HG03066 (cell line): ENCODE measurements around the gene NCAM1.

ENCODE experiments used
- ATAC-seq: cut with Tn5 transposase; IDR thresholded peaks from one replicate; pipeline ENCODE4 v1.9.1; 2021; ENCODE audit warnings: low read depth; ENCODE audit not compliant: unreplicated experiment

The NCAM1 gene

GRCh38 chr11:112967082-112967481, 5.9 kb downstream of the NCAM1 start:
- ATAC-seq: no peak

DNA sequence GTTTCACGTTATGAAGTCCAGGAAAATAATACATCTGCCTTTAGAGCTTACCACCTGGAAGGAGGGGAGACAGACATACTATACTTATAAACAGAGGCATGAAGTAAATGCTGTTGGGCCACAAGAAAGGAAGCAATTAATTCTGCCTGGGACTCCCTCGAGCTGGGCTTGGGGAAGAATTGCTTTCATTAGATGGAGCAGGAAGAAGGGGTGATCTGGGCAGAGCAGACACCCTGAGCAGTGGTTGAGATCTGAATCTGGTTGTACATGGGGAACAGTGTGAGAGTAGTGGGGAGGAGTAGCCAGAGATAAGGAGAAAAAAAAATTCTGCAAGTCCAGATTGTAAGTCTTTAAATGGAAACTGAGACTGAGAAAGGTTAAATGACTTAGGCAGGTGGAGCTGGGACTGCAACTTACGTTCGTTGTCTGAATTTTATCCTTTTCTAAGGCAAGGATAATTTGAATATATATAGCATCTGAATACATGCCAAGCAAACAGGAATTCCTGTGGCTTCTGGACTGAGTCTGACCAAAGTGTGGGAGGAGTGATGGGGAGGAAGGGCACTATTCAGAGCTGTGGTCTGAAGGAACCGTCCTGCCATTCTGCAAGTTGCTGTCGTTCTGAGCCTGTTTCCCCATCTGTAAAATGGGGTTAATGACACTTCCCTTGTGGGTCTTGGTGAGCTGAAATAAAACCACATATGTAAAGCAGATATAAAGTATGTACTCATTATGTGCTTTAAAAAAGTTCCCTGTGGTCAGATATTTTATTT, 7.9 kb downstream of the NCAM1 start:
- no peak for ATAC-seq

- no peak for ATAC-seq
Measured at GRCh38 chr11:112971195-112971594, 10.0 kb downstream of the NCAM1 start.

DNA sequence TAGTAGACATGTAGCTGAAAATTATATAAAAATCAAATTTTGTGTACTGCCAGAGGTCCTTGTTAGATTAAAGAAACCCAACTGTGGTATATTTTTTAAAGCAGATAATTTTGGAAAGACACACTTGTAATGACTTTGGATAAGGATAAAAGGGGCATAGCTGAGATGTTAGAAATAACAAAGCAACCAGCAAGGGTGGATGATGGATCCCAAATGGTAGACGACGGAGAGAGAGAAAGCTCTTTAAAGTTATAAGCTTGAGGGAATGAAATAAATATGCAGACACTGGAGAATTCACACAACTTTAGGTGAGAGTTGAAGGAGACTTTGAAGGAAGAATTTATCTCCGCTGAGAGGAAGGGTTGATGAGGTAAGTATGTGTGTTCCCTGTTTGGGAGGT, 10.6 kb downstream of the NCAM1 start:
- ATAC-seq: no peak

DNA sequence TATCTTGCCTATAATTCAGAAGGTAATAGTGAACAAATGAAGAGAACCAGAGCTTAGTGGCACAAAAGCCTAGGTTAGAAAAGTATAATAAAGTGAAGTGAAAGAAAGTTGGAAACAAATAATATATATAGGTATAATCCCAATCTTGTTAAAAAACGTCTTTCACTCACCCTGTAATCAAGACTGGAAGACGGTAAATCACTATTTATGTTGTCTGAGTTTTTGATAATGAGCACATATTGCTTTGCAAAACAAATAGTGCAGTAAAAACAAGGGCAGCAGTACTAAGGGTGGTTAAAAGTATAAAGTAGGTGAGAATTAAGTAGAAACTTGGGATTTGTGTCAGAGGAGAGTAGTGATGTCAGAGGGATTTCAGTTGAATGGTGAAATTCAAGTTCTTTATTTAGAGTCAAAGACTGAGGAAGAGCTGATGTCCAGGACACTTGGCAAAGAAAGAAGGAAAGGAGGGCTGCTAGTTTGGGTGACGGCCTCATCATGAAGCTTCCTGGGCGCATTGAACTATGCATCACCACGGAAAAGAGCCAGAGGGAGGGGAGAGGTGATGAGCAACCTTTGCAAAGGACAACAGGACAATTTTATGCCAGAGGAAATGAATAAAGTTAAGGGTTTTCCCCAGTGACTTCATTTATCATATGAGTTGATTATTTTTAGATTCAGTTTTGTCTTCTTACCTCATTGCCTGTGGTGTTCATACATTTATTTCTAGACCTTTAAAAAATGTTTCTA, 11.4 kb downstream of the NCAM1 start:
- no peak for ATAC-seq

- ATAC-seq: no peak
Measured at GRCh38 chr11:112975051-112975450, 13.8 kb downstream of the NCAM1 start.

DNA sequence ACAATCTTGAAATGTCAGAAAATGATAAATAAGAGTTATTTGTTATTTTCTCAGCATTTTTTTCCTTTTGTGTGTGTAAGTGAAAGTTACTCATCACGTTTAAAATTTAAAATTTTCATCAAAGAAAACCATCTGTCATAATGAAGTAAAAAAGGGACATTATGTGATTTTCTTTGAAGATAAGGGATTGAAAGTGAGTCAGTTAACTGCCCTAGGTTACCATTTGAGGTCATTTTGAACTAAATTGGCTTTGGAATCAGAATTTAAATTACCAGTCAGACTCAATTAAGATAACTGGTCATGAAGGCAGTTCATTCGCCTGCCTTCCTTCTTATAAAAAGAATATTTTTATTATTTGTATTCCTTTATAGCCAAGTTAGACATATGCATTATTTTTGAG, 14.3 kb downstream of the NCAM1 start:
- ATAC-seq: no peak

DNA sequence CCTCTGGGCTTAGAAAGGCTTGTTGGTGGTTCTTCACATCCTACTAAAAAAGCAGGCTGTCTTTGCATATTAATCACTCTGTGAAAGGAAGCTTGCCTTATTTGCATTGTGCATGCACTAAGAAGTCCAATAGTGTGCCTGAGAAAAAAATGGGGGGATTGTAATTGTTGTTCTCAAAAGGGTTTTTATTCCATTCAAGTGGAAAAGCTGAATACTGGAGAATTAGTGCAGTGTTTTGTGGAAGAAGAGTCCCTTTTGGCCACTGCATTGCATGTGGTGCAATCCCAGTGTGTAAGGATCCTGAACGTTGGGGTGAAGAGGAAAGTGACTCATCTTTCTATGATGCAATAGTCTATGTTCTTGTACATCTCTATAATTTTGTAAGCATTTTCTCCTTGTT, 16.5 kb downstream of the NCAM1 start:
- ATAC-seq: no peak

DNA sequence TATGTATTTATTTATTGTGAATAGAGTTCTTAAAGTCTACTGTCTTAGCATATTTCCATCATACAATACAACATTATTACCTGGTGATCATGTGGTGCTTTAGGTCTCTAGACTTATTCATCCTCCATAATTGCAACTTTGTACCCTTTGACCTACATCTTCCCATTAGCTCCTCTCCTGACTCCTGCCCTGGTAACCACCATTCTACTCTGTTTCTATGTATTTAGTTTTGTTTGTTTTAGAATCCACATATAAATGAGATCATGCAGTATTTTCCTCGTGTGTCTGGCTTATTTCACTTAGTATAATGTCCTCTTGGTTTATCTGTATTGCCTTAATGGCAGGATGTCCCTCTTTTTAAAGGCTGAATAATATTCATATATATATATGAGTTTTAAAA, 22.7 kb downstream of the NCAM1 start:
- no peak for ATAC-seq

GRCh38 chr11:112989198-112989597, 28.0 kb downstream of the NCAM1 start:
- ATAC-seq: no peak

DNA sequence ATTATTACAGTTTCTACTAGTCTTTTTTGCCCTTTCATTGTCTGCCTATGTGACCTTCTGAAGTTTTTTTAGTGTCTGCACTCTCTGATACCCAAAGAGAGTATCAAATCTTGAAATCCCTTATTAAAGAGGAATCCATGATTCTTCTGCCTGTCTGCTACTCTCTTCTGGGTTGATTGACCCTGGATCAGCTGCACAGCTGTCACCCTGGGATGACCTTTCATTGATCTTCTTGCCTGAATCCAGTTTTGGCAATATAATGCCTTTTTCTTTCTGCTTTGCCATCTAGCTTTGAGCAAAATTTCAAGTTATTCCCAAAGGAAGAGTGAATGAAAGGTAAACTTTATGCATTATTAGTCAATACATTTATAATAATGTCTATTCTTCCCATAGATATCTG, 32.6 kb downstream of the NCAM1 start:
- no peak for ATAC-seq

DNA sequence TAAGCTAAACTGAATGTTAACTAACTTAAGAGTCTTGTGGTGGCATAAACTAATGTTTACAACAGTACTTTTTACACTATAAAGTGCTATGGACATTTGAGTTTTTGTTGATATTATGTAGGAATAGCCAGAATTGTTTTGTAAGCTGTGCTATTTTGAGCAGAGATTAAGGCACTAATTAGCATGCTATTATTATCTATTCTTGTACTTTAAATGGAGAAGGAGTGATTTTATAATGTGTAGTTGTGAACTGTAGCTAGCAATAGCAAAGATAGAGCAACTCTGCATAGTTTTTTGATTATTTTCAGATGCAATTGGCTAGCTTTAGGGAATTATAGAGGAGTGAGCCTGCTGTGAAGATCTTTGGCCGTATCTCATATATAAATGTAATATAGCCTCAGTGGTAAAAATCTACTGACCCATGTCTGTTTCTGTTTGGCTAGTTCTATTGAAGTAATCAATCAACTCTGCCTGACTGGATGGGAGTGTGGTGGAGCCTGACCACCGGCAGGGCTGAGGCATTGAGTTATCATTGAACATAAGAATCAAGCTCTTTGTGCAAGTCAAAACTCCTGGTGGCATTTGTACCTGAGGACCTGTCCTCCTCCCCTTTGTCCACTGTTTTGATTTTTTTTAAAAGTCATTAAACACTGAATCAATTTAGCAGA, 34.3 kb downstream of the NCAM1 start:
- no peak for ATAC-seq

- no peak for ATAC-seq
Measured at GRCh38 chr11:112996994-112997393, 35.8 kb downstream of the NCAM1 start.

- no peak for ATAC-seq
Measured at GRCh38 chr11:112997857-112998466, 36.7 kb downstream of the NCAM1 start.

GRCh38 chr11:112999520-112999919, 38.3 kb downstream of the NCAM1 start:
- ATAC-seq: no peak

DNA sequence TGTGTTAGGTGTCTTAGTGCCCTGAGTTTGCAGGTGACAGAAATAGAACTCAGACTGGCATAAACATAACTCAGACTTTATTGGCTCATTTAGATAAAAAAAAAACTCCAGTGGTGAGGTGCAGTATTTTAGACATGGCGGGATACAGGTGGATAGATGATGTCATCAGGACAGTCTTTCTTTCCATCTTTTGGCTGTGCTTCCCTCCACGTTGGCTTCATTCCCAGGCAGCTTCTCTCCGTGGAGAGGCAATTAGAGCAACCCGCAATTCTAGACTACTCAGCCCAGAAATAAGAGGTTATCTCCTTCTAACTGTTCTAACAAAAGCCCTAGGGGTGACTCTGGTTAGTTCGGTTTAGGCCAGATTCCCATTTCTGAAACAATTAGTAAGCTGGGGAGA, 40.5 kb downstream of the NCAM1 start:
- ATAC-seq: no peak

DNA sequence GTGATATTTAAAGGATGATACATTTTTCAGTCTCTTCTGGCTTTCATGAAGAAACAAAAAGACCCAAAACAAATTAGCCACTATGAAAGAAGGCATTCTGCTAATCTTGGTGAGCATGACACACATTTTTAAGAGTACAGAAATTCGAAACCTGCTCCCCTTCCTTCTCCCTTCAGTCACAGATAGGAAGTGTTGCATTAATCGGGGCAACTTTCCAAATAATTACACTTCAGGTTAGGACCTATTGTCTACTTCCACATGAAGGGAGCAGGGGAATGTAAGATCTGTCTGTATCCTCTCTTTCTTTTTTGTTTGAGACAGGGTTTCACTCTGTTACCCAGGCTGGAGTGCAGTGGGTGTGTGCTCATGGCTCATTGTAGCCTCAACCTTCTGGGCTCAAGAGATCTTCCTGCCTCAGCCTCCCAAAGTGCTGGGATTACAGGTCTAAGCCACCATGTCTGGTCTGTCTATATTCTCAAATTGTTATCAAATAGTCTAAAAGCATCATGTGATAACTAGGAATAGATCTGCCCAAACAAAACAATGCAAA, 45.8 kb downstream of the NCAM1 start:
- ATAC-seq: no peak

DNA sequence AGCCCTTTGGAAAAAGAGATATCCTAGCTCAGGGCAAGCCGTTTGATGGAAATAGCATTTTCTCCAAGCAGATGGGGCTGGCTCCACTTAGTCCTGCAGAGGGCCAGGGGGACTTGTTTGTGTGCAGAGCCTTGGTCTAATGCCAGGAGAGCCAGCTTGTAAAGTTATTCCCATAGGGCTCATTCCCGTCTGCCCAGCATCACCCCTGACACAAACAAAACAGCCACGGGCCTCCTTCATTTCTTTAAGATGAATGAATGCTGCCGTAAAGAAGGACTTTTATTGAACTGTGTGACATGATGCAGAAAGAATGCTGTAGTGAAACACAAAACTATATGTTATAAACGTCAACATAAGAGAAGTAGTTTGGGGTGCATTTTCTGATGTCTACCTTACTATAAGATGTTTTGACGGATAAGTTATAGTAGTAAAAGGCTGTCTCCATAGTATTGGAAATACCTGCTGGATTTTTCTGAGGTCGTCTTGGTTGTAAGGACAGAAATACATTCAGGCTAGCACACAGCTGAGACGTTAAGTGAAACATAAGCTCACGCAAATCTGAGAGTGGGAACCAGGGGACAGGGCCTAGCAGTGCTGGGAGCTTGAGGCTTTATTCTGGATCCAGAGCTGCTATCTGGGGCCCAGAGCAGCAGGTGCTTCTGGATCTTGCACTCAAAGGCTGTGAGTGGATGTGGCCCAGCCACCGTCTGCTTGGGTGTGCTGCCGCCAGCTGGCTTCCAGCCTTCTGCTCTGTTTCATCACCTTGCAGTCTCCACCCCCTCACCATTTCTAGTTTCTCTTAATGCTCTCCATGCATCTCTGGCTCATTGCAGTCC, 53.3 kb downstream of the NCAM1 start:
- ATAC-seq: no peak

DNA sequence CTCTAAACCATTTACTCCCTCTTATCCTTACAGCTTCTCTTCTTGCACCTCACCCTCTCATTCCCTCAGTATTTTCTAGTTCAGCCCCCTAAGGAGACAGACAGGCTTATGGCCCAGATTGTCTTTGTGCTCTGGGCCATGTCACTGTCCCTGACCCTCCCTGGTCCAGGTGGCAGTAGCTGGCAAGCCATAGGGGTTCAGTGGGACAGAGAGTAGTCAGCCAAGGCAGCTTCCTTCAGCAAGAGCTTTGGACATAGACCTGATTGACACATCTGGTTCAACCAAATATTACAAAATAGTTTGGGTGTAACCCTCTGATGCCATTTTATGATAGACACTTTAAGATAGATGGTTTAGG, 53.9 kb downstream of the NCAM1 start:
- ATAC-seq: no peak

- ATAC-seq: no peak
Measured at GRCh38 chr11:113016905-113017304, 55.7 kb downstream of the NCAM1 start.
